Vagina (tissue), 2 donors: ENCODE data around the gene TSC22D1. TPM values are rescaled to one million over a fixed set of nuclear protein-coding genes. Genes with fewer than 3 reads are reported as not detected.

Source experiments
- DNase-seq, 2 donors: peaks; one replicate each; pipeline ENCODE4 v3.0.0-alpha.2; 2017; ENCODE audit errors: extremely low spot score in 2 of 2
- H3K27ac ChIP-seq: fragments of 200-600 bp; sonication (generic); one replicate; pipeline ENCODE4 v1.5.1; 2019
- H3K27me3 ChIP-seq: fragments of 200-600 bp; sonication (generic); one replicate; pipeline ENCODE4 v1.5.1; 2019
- H3K36me3 ChIP-seq, 2 donors: fragments of 200-600 bp; sonication (generic); one replicate each; pipeline ENCODE4 v1.5.1; 2017 to 2019
- H3K4me1 ChIP-seq: fragments of 200-600 bp; sonication (generic); one replicate; pipeline ENCODE4 v1.5.1; 2019
- H3K4me3 ChIP-seq, 2 donors: fragments of 200-600 bp; sonication (generic); 1 replicate in 1 of 2; 2 replicates in 1 of 2; pipeline ENCODE4 v1.5.1; 2016 to 2019
- H3K9me3 ChIP-seq: fragments of 200-600 bp; sonication (generic); one replicate; pipeline ENCODE4 v1.5.1; 2019
- CTCF ChIP-seq, 3 experiments: fragments of 450-650 bp in 2 of 3; fragments of 200-600 bp in 1 of 3; sonication (generic) in 1 of 3; IDR thresholded peaks; one replicate each; pipeline ENCODE4 v1.5.1; 2017 to 2019; ENCODE audit warnings: antibody characterized with exemption in 3 of 3, mild to moderate bottlenecking in 2 of 3, moderate library complexity in 2 of 3
- POLR2A ChIP-seq, 2 donors: fragments of 450-650 bp; IDR thresholded peaks; one replicate each; pipeline ENCODE4 v1.6.1; 2017; ENCODE audit warnings: antibody characterized with exemption in 2 of 2, mild to moderate bottlenecking in 2 of 2, moderate library complexity in 2 of 2
- POLR2AphosphoS5 ChIP-seq, 2 donors: sonication (generic); formaldehyde crosslinking; IDR thresholded peaks; one replicate each; pipeline ENCODE4 v1.9.0; 2017; ENCODE audit warnings: antibody characterized with exemption in 2 of 2, mild to moderate bottlenecking in 2 of 2, low read depth in 1 of 2; ENCODE audit not compliant: insufficient read depth in 1 of 2
- intact Hi-C: fragments of 100-400 bp; cut with DNase I; formaldehyde crosslinking; loops from one replicate; pipeline ENCODE4 v1.15.1; 2023
- total RNA-seq: library from RNA; depleted of rRNA; stranded (reverse); fragments of >200 nt; gene quantifications from one replicate; pipeline ENCODE4 v1.2.3, GENCODE V29; 2016

The TSC22D1 gene
- total RNA-seq, 1 donor from 2014 or later, result 117 TPM

DNA sequence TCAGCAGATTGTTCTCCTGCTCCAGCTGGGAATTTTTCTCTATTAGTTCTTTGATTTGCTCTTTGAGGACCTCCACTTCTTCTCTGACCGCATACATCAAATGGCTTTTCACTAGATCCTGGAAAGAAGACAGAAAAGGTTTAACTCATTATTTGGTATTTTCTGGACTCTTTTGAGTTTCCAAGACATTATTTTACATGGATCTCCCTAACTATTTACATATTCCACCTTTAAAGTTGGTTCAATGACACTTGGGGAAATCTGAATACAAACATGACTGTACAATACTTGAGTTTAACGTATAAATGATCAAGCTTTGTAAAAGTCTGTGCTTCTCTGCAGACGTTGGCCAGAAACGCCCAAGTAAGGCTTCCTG is 141.4 kb downstream of the TSC22D1 start:
- intact Hi-C loops, result loop anchor here (5.0 to 10.0 kb wide), 4 partner anchors 200 to 527 kb away; no protein-coding TSS in a partner anchor
- Histone ChIP-seq H3K27ac (peak overlapping the region; percentile 96), H3K4me3 (peak overlapping the region; percentile 72), H3K4me1 (peaks cover 39% of the 10 kb centered on the region), H3K36me3 (peaks cover 4 to 11% of the 10 kb centered on the region in 2 donors), H3K9me3 (no peaks in the 10 kb centered on the region), H3K27me3 (no peaks in the 10 kb centered on the region)
- DNase-seq, result no peak
- TF ChIP-seq CTCF (IDR thresholded peaks at IDR 0.05) (no peak), POLR2AphosphoS5 (IDR thresholded peaks at IDR 0.05; ENCODE audit: insufficient read depth in 1 of 2, low read depth in 1 of 2) (peak in 1 of 2 donors; percentile 5)

DNA sequence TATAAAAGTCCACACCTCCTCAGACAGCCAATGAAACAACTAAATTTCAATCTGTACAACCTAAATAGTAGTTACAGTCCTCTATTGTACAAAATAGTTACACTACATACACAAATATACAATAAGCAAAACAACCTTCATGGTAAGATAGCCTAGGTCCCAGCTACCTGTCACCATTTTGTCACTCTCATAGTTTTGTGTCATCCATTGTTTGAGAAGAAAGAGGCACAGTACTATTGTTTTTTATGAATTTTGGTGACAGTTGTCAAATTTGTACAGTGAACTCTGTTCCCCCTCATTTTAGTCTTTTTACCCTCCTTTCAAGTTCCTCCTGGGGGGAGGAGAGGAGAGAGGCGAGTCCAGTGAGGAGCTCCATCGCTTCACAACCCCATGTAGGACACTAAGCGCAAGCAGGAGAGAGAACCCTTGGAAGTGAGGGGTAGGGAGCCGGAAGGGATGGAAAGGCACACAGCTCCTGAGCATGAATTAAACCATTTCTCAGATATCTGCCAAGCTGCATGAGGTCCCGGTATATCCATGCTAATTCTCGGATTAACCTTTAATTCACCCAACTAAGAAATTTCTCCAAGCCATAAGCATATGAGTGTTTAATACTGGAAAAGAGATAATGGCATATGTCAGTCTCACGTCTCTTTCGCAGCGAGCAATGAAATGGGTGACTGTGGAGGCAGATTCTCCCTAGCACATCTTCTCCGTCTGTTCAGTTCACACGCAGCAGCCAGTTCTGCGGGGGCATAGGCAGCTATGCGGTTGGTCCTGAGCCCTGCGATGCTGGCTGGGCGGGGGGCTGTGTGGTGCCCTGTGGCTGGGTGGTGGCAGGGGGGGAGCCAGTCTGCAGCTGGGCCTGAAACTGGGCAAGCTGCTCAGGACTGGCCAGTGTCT is 142.0 kb downstream of the TSC22D1 start:
- TF ChIP-seq POLR2AphosphoS5 (IDR thresholded peaks at IDR 0.05; ENCODE audit: insufficient read depth in 1 of 2, low read depth in 1 of 2), result no peak
- peak overlapping the region; percentile 72 for H3K4me3 ChIP-seq
- peak overlapping the region; percentile 96 for H3K27ac ChIP-seq
- H3K9me3 ChIP-seq, result no peaks in the 10 kb centered on the region
- intact Hi-C loops, result loop anchor here (10.0 kb wide), 1 partner anchor 199 kb away; no protein-coding TSS in a partner anchor
- H3K4me1 ChIP-seq, result peaks cover 33% of the 10 kb centered on the region
- H3K27me3 ChIP-seq, result no peaks in the 10 kb centered on the region
- peaks cover 4 to 11% of the 10 kb centered on the region in 2 donors for H3K36me3 ChIP-seq
- no peak for DNase-seq

DNA sequence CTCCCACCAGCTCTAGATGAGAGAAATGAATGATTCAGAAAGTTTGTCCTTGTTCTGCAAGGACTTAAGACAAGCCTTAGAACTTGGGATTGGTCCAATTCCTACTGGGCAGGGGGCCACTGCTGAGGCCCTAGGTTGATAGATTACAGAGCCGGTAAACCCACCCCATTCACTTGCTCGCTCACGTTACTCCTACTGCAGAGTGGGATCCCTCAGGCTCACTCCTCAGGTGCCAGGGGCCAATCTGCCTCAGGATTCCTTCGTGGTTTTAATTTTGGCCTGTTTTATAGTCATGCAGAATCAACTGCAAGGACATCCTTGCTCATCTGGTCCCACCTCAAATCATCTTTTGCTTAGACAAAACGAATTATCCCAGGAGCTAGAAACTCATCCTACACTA is 143.5 kb downstream of the TSC22D1 start:
- peak overlapping the region; percentile 96 for H3K27ac ChIP-seq
- intact Hi-C loops, result loop anchor here (10.0 kb wide), 1 partner anchor 198 kb away; no protein-coding TSS in a partner anchor
- H3K4me1 ChIP-seq, result peaks cover 28% of the 10 kb centered on the region
- TF ChIP-seq POLR2AphosphoS5 (IDR thresholded peaks at IDR 0.05; ENCODE audit: insufficient read depth in 1 of 2, low read depth in 1 of 2), result no peak
- no peak for TF ChIP-seq POLR2A (IDR thresholded peaks at IDR 0.05)
- no peak for TF ChIP-seq CTCF (IDR thresholded peaks at IDR 0.05)
- H3K9me3 ChIP-seq, result no peaks in the 10 kb centered on the region
- peaks cover 4 to 11% of the 10 kb centered on the region in 2 donors for H3K36me3 ChIP-seq
- peak overlapping the region in 1 of 2 donors; percentile 72 for H3K4me3 ChIP-seq
- DNase-seq, result no peak
- H3K27me3 ChIP-seq, result no peaks in the 10 kb centered on the region

DNA sequence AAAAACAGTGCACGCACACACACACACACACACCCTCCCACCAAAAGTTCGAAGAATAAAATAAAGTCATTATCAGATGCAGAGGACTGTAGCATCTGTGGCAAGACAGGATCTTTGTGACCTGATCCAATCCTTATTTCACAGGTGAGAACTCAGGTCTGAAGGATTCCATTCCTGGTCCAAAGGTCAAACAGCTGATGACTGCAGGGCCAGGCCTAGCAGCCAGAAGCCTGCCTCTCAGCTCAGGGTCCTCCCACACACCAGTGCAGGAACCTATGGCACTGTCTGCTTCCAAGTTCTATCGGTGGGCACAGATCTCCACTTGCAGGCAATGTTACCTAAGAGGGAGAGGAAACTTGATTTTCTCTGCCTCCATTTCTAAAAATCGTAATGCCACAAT is 145.0 kb downstream of the TSC22D1 start:
- H3K27me3 ChIP-seq, result no peaks in the 10 kb centered on the region
- H3K27ac ChIP-seq, result no peak overlapping the region
- H3K9me3 ChIP-seq, result no peaks in the 10 kb centered on the region
- no peak overlapping the region for H3K4me3 ChIP-seq
- H3K36me3 ChIP-seq, result peaks cover 4 to 11% of the 10 kb centered on the region in 2 donors
- no peak for DNase-seq
- intact Hi-C loops, result loop anchor here (10.0 kb wide), 1 partner anchor 196 kb away; no protein-coding TSS in a partner anchor
- TF ChIP-seq POLR2A (IDR thresholded peaks at IDR 0.05), result no peak
- no peak for TF ChIP-seq POLR2AphosphoS5 (IDR thresholded peaks at IDR 0.05; ENCODE audit: insufficient read depth in 1 of 2, low read depth in 1 of 2)
- TF ChIP-seq CTCF (IDR thresholded peaks at IDR 0.05), result no peak
- H3K4me1 ChIP-seq, result peaks cover 23% of the 10 kb centered on the region

- TF ChIP-seq CTCF (IDR thresholded peaks at IDR 0.05) (no peak), POLR2A (IDR thresholded peaks at IDR 0.05) (no peak), POLR2AphosphoS5 (IDR thresholded peaks at IDR 0.05; ENCODE audit: insufficient read depth in 1 of 2, low read depth in 1 of 2) (no peak)
- Histone ChIP-seq H3K9me3 (no peaks in the 10 kb centered on the region), H3K27me3 (no peaks in the 10 kb centered on the region), H3K27ac (no peak overlapping the region), H3K4me1 (peaks cover 17% of the 10 kb centered on the region), H3K36me3 (peaks cover 4 to 7% of the 10 kb centered on the region in 2 donors), H3K4me3 (no peak overlapping the region)
- intact Hi-C loops, result no loop called here
- DNase-seq, result no peak
Measured at GRCh38 chr13:44429311-44429710, 146.8 kb downstream of the TSC22D1 start.
